Head of caudate nucleus (tissue), 42 donors: ENCODE data around the gene WDR91.

Experiments used
- DNase-seq, 42 donors: peaks; one replicate each; pipeline versions ENCODE4 v3.0.0 to v3.0.0-alpha.2; 2020 to 2021; ENCODE audit warnings: mixed read lengths in 7 of 42
- intact Hi-C: fragments of 100-400 bp; cut with DNase I; formaldehyde crosslinking; loops from one replicate; pipeline ENCODE4 v1.15.0; 2022

Gene WDR91

DNA sequence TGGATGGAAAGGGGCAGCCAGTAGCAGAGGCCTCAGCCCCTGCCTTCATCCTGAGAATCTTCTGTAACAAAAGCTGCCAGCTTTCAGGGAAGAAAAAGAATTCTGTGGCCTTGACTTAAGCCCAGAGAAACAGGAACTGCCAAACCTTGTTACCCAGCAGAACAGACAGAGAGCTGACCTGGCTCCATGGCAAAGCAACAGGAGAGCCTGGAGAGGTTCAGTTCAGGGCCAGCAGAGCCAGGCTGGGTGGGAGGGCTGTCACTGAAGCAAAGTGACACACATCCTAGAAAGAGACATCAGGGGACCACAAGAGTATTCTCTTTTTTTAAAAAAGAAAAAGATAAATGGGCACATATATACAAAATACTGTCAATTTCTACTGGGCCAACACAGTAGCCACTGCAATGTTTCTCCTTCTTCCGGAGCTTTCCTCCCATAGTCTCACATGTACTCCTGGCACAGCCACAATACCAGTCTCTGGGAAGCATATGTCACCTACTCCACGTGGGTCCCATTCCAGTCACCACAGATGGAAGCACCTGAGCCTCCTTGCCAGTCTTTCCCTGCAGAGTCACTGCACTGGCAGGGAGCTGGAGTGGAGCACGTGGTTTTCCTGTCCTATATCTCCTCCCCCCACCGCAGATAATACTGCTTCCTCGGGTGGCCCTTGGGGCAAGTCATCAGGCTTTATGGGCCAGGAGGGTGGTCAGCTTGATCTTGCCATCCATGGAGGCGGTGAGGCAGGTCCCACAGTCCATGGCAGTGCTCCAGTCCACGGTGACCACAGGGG, 25.7 kb downstream of the WDR91 start:
- intact Hi-C loops, result no loop called here
- no peak for DNase-seq

- no peak for DNase-seq
- intact Hi-C loops, result no loop called here
Measured at GRCh38 chr7:135184254-135184841, 27.0 kb downstream of the WDR91 start.

GRCh38 chr7:135183478-135183877, 27.8 kb downstream of the WDR91 start:
- intact Hi-C loops, result no loop called here
- DNase-seq, result no peak

DNA sequence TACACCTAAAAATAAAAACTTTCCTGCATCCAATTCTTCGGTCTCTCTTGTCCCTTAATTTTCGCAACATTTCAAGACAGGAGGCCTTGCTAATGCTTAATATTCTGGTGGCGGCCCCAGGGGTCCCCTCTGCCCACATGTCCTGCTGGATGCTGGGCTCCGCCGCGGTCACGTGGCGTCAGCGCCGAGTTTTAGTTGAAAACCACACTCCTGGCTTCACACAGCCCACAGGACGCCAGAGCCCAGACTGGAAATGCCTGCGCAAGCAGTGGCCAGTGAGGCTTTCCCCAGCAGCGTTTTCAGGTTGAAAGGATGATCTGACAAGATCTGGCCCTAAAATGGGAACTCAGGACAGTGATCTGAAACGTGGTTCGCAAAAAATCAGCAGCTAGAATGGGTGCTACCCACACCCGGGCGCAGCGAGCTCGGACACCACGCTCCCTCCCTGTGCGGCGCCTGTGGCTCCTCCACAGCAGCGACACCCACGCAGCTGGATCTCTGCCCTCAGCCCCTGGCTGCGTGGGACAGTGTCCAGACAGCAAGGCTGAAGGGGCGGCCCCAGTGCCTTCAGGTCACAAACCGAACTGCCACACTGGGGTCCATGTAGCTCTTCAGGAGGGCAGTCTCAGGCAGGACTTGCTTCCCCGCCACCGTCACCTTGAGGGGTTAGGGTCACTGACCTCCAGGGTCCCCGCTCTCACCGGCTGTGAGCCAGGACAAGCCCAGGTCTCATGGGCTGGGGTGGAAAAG, 29.2 kb downstream of the WDR91 start:
- intact Hi-C loops, result no loop called here
- DNase-seq, result no peak

DNA sequence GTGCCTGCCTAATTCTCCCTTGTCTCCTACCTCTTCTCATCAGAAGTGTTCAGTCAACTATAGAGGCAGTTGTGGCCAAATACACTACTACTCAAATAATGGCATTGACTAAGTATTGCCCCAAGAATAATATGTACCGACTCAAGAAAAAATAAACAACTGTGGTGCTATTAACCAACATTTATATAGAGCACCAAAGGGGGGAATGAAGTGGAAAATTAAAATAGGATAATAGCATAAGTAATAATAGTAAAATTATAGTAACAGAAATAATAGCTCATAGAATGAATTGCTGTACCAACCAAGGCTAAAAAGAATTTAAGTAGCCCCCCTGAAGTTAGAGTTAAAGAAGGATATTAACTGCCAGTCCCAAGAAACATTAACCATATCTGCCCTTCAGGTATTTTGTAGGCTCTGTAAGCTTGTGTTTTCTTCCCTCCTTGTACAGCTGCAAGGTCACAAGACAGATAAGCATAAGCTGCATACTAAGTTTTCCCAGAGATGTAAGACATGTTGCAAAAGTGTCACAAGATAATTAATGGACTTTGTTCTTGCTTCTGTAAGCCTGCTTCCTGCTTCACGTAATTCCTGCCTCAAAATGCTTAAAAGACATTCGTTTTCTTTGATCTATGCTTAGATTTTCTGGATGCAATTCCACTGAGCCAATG, 29.9 kb downstream of the WDR91 start:
- intact Hi-C loops, result no loop called here
- no peak for DNase-seq

GRCh38 chr7:135180122-135180521, 31.2 kb downstream of the WDR91 start:
- intact Hi-C loops, result no loop called here
- DNase-seq, result no peak

DNA sequence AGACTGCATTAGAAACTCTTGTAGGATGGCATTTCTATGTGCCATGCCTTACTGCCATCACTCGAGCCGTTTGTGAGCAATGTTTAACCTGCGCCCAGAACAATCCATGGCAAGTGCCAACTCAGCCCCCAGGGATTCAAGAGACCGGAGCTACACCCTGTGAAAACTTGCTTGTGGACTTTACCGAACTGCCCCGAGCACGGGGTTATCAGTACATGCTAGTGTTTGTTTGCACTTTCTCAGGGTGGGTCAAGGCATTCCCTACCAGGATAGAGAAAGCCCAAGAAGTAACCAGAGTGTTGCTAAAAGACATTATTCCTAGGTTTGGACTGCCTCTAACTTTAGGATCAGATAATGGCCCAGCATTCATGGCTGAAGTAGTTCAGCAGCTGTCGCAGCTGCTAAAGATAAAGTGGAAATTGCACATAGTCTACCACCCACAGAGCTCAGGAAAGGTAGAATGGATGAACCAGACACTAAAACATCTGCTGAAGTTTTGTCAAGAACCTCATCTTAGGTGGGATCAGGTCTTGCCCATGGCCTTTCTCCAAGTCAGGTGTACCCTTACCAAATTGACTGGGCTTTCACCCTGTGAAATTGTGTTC, 31.9 kb downstream of the WDR91 start:
- intact Hi-C loops, result loop anchor here (10.0 kb wide), 1 partner anchor 495 kb away; no protein-coding TSS in a partner anchor
- no peak for DNase-seq

GRCh38 chr7:135178364-135178763, 33.0 kb downstream of the WDR91 start:
- peak in 1 of 42 donors; percentile 12 for DNase-seq
- intact Hi-C loops, result loop anchor here (10.0 kb wide), 1 partner anchor 494 kb away; no protein-coding TSS in a partner anchor

DNA sequence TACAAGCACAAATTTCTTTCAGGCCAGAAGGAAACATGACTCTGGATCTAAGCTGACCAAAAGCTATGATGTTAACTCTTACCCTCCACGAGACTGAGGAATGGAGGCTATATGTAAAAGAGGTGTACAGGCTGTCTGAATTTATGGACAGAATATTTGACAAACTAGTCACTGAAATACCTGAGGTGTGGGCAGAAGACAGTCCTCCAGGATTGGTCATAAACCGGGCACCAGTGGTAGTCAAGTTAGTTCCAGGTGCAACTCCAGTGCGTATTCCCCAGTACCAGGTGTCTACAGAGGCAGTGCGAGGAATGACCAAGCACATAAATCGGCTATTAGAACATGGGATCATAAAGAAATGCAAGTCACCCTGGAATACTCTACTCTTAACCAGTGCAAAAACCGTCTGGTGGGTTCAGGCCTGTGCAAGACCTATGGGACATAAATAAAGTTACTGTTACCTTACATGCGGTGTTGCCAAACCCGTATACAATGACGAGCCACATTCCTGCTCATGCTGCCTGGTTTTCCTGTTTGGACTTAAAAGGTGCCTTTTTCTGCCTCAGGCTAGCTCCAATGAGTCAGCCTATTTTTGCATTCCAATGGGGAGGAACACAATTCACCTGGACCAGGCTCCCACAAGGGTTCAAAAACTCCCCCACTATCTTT, 34.2 kb downstream of the WDR91 start:
- intact Hi-C loops, result loop anchor here (10.0 kb wide), 1 partner anchor 492 kb away; no protein-coding TSS in a partner anchor
- DNase-seq, result peak in 1 of 42 donors; percentile 22

- peak in 1 of 42 donors; percentile 4 for DNase-seq
- intact Hi-C loops, result loop anchor here (10.0 kb wide), 1 partner anchor 491 kb away; no protein-coding TSS in a partner anchor
Measured at GRCh38 chr7:135175931-135176330, 35.4 kb downstream of the WDR91 start.

- intact Hi-C loops, result loop anchor here (10.0 kb wide), 1 partner anchor 490 kb away; no protein-coding TSS in a partner anchor
- peak in 1 of 42 donors; percentile 17 for DNase-seq
Measured at GRCh38 chr7:135174941-135175340, 36.4 kb downstream of the WDR91 start.

DNA sequence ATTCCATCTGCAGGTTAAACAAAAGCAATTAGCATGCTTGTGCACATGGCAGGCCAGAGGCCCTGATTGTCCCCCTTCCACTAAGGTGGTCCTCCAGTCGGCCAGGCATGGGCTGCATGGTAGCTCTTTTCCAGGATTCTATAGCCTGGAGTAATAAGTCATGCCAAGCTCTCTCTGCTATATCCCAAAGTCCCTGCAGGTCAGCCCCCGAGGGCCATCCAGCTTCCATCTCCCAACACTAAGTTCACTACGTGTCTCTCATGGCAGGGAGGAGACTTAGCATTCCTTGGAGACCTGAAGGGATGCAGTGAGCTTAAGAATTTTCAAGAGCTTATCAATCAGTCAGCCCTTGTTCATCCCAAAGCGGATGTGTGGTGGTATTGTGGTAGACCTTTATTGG, 37.4 kb downstream of the WDR91 start:
- DNase-seq, result peak in 1 of 42 donors; percentile 35
- intact Hi-C loops, result loop anchor here (10.0 kb wide), 1 partner anchor 489 kb away; no protein-coding TSS in a partner anchor

GRCh38 chr7:135171581-135172291, 39.6 kb downstream of the WDR91 start:
- peak in 26 of 42 donors; percentile 31 to 86 (median 60) for DNase-seq
- intact Hi-C loops, result loop anchor here (2.0 to 10.0 kb wide), 2 partner anchors 185 to 487 kb away; partner anchors contain the start of gene AGBL3

GRCh38 chr7:135170998-135171481, 40.3 kb downstream of the WDR91 start:
- intact Hi-C loops, result loop anchor here (2.0 to 10.0 kb wide), 2 partner anchors 184 to 486 kb away; partner anchors contain the start of gene AGBL3

DNA sequence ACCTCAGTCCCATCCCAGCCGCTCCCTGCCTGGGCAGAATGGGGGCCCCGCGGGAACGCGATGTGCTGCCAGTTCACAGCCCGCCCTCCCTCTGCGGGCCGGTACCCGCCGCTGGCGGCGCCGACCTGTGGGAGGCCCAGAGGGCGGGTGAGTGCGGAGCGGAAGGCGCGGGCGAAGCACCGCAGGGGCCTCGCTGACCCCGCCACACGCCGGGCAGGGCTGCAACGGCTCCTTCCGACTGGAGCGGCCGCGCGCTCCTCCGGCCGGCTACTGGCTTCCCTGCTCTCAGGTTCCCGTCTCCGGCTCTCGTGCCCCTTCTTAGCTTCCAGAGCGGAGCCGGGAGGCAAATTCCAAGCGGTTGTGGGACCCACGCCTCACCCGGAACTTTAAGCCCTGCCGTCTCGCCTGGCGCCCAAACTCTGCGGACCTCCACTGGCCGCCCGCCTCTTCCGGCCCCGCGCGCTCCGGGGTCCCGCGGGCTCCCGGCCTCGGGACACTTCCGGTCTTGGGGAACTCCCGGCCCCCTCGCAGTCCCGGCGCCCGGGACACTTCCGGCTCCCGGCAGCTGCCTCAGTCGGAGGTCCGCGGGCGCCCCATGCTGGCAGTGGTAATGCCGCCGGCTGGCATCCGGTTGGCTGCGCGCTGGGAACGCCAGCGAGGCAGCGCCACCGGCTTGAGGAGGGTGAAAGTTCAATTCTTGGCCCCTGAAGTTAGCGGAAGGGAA, 40.9 kb downstream of the WDR91 start, which contains the start of gene CYREN:
CYREN (minus strand) TSS at position 434 of the 724 bp plus-strand sequence. CDS start 1,785 bp downstream, outside the sequence.
- intact Hi-C loops, result loop anchor here (2.0 to 10.0 kb wide), 2 partner anchors 184 to 486 kb away; partner anchors contain the start of gene AGBL3
- peak; percentile 85 to 98 (median 95) for DNase-seq

More at GRCh38 chr7:135170998-135171481, 40.3 kb downstream of the WDR91 start:
- peak in 1 of 42 donors; percentile 25 for DNase-seq

DNA sequence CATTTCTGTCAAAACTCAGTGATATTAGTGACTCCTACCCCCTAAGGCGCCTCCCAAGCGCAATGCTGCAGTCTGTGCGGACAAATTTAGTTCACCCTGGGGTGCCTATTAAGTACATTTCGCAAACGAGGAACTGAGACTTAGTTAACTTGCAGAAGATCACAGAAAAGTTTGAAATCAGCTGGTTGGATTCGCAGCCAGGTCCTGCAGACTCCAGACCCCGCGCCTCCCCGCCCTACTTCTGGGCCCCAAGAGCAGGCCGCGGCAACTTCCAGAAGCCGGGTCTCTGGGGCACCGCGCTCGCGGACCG, 41.4 kb downstream of the WDR91 start:
- no peak for DNase-seq
- intact Hi-C loops, result loop anchor here (2.0 to 10.0 kb wide), 2 partner anchors 183 to 485 kb away; partner anchors contain the start of gene AGBL3
